ENCODE data around the gene ITIH6. TPM values are rescaled to one million over a fixed set of nuclear protein-coding genes. Genes with fewer than 3 reads are reported as not detected.

ITIH6 gene
- polyA plus RNA-seq, 1 donor from 2014 or later: not detected

DNA sequence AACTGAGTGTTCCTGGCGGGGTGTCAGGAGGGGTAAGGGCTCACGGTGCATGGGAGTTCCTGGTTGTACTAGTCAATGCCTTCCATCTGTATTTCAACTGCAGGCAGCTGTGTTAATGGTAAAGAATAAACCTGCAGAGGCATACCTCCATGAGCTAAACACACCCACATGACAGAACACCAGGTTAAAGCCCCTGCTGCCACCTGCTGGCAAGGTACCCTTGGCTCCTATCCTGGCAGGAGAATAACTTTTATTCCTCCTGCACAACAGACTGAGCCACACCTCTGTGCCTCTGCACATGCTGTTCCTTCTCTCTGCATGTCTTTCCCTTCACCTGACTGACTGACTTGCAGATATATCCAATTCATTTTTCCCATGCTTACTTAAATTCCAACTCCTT, 11.1 kb downstream of the ITIH6 start:
- Histone ChIP-seq H3K9ac (ENCODE audit: low read length) (no peak overlapping the region), H3K79me2 (replicated peaks; ENCODE audit: insufficient read depth, low read length) (no peaks in the 10 kb centered on the region), H3K4me3 (ENCODE audit: low read length) (no peak overlapping the region), H3F3A (ENCODE audit: insufficient read depth, low read length, poor library complexity, severe bottlenecking) (no peaks in the 10 kb centered on the region), H3K27ac (ENCODE audit: low read length) (no peak overlapping the region), H2AFZ (ENCODE audit: low read depth, low read length) (no peak overlapping the region), H3K4me2 (ENCODE audit: low read length) (no peak overlapping the region), H3K36me3 (ENCODE audit: insufficient read depth, low read length) (no peaks in the 10 kb centered on the region), H3K27me3 (ENCODE audit: insufficient read depth, low read depth, low read length) (no peaks in the 10 kb centered on the region), H4K20me1 (ENCODE audit: insufficient read depth) (no peaks in the 10 kb centered on the region), H3K9me3 (ENCODE audit: low read length) (no peaks in the 10 kb centered on the region), H3K9me2 (ENCODE audit: insufficient read depth, low read length) (no peaks in the 10 kb centered on the region)
- TF ChIP-seq, protein P1, sequence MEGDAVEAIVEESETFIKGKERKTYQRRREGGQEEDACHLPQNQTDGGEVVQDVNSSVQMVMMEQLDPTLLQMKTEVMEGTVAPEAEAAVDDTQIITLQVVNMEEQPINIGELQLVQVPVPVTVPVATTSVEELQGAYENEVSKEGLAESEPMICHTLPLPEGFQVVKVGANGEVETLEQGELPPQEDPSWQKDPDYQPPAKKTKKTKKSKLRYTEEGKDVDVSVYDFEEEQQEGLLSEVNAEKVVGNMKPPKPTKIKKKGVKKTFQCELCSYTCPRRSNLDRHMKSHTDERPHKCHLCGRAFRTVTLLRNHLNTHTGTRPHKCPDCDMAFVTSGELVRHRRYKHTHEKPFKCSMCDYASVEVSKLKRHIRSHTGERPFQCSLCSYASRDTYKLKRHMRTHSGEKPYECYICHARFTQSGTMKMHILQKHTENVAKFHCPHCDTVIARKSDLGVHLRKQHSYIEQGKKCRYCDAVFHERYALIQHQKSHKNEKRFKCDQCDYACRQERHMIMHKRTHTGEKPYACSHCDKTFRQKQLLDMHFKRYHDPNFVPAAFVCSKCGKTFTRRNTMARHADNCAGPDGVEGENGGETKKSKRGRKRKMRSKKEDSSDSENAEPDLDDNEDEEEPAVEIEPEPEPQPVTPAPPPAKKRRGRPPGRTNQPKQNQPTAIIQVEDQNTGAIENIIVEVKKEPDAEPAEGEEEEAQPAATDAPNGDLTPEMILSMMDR (IDR thresholded peaks at IDR 0.05; ENCODE audit: poor library complexity, severe bottlenecking): no peak
- TF ChIP-seq EP300 (conservative IDR thresholded peaks at IDR 0.05; ENCODE audit: poor library complexity, severe bottlenecking) (no peak), SMC3 (conservative IDR thresholded peaks at IDR 0.05; ENCODE audit: poor library complexity) (no peak), POLR2AphosphoS5 (IDR thresholded peaks at IDR 0.05) (no peak), MXI1 (conservative IDR thresholded peaks at IDR 0.05; ENCODE audit: poor library complexity, severe bottlenecking) (no peak), RAD21 (conservative IDR thresholded peaks at IDR 0.05) (no peak), TAF1 (IDR thresholded peaks at IDR 0.05; ENCODE audit: low read depth) (no peak), EZH2 (IDR thresholded peaks at IDR 0.05; ENCODE audit: borderline replicate concordance, insufficient read depth, low read length, poor library complexity, severe bottlenecking) (no peak)
- TF ChIP-seq, protein P2, sequence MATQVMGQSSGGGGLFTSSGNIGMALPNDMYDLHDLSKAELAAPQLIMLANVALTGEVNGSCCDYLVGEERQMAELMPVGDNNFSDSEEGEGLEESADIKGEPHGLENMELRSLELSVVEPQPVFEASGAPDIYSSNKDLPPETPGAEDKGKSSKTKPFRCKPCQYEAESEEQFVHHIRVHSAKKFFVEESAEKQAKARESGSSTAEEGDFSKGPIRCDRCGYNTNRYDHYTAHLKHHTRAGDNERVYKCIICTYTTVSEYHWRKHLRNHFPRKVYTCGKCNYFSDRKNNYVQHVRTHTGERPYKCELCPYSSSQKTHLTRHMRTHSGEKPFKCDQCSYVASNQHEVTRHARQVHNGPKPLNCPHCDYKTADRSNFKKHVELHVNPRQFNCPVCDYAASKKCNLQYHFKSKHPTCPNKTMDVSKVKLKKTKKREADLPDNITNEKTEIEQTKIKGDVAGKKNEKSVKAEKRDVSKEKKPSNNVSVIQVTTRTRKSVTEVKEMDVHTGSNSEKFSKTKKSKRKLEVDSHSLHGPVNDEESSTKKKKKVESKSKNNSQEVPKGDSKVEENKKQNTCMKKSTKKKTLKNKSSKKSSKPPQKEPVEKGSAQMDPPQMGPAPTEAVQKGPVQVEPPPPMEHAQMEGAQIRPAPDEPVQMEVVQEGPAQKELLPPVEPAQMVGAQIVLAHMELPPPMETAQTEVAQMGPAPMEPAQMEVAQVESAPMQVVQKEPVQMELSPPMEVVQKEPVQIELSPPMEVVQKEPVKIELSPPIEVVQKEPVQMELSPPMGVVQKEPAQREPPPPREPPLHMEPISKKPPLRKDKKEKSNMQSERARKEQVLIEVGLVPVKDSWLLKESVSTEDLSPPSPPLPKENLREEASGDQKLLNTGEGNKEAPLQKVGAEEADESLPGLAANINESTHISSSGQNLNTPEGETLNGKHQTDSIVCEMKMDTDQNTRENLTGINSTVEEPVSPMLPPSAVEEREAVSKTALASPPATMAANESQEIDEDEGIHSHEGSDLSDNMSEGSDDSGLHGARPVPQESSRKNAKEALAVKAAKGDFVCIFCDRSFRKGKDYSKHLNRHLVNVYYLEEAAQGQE (IDR thresholded peaks at IDR 0.05; ENCODE audit: borderline replicate concordance): no peak

DNA sequence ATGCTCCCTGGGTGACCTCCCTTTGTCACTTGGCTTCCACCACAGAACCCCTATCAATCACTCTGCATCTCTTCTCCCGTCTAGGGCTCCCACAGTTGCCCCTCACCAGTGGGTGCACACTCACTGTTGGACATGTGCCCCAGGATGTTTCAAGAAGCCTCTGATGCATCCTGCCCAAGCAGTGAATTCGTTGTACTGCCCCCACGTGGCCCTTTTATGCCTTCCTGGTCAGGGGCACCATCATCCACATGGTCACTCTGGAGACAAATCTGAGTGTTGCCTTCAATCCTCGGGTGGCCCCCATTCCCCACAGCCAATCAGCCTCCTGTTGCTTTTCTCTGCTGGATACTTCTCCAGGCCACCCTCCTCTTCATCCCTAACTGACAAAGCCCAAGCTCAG, 12.2 kb downstream of the ITIH6 start:
- H3K27ac ChIP-seq (ENCODE audit: low read length): no peak overlapping the region
- no peak overlapping the region for H3K4me3 ChIP-seq (ENCODE audit: low read length)
- H3K9ac ChIP-seq (ENCODE audit: low read length): no peak overlapping the region
- no peaks in the 10 kb centered on the region for H4K20me1 ChIP-seq (ENCODE audit: insufficient read depth)
- no peaks in the 10 kb centered on the region for H3K79me2 ChIP-seq (replicated peaks; ENCODE audit: insufficient read depth, low read length)
- no peaks in the 10 kb centered on the region for H3K27me3 ChIP-seq (ENCODE audit: insufficient read depth, low read depth, low read length)
- no peaks in the 10 kb centered on the region for H3K36me3 ChIP-seq (ENCODE audit: insufficient read depth, low read length)
- TF ChIP-seq POLR2AphosphoS5 (IDR thresholded peaks at IDR 0.05): no peak
- TF ChIP-seq, protein P2 (IDR thresholded peaks at IDR 0.05; ENCODE audit: borderline replicate concordance): no peak
- no peak for TF ChIP-seq MXI1 (conservative IDR thresholded peaks at IDR 0.05; ENCODE audit: poor library complexity, severe bottlenecking)
- no peak for TF ChIP-seq EZH2 (IDR thresholded peaks at IDR 0.05; ENCODE audit: borderline replicate concordance, insufficient read depth, low read length, poor library complexity, severe bottlenecking)
- no peak for TF ChIP-seq RAD21 (conservative IDR thresholded peaks at IDR 0.05)
- TF ChIP-seq EP300 (conservative IDR thresholded peaks at IDR 0.05; ENCODE audit: poor library complexity, severe bottlenecking): no peak
- no peak for TF ChIP-seq TAF1 (IDR thresholded peaks at IDR 0.05; ENCODE audit: low read depth)
- TF ChIP-seq, protein P1 (IDR thresholded peaks at IDR 0.05; ENCODE audit: poor library complexity, severe bottlenecking): no peak
- TF ChIP-seq SMC3 (conservative IDR thresholded peaks at IDR 0.05; ENCODE audit: poor library complexity): no peak
- H3F3A ChIP-seq (ENCODE audit: insufficient read depth, low read length, poor library complexity, severe bottlenecking): no peaks in the 10 kb centered on the region
- H3K9me2 ChIP-seq (ENCODE audit: insufficient read depth, low read length): no peaks in the 10 kb centered on the region
- no peaks in the 10 kb centered on the region for H3K9me3 ChIP-seq (ENCODE audit: low read length)
- H3K4me2 ChIP-seq (ENCODE audit: low read length): no peak overlapping the region
- H2AFZ ChIP-seq (ENCODE audit: low read depth, low read length): no peak overlapping the region
